ENCODE data around the gene MBNL2. TPM values are rescaled to one million over a fixed set of nuclear protein-coding genes. Genes with fewer than 3 reads are reported as not detected.

MBNL2 gene
- total RNA-seq, 4 donors from 2014 or later, result 92.8 to 132 (median 101) TPM

- WGBS, result 94% methylated on average over 2 of the region's 3 CpGs
- peaks cover 0 to 16% (median 4%) of the 10 kb centered on the region in 4 donors for H3K4me1 ChIP-seq
- H3K4me3 ChIP-seq, result no peak overlapping the region
- DNase-seq (ENCODE audit: extremely low spot score), result no peak
- intact Hi-C loops (cut with DNase I), result no loop called here
- no peak for TF ChIP-seq CTCF (IDR thresholded peaks at IDR 0.05)
- no peak for TF ChIP-seq EP300 (IDR thresholded peaks at IDR 0.05)
- no peak for TF ChIP-seq POLR2AphosphoS5 (IDR thresholded peaks at IDR 0.05)
- TF ChIP-seq POLR2A (IDR thresholded peaks at IDR 0.05; ENCODE audit: low read depth), result no peak
- no peak overlapping the region for H3K27ac ChIP-seq (replicated peaks in 1 of 4)
- no peaks in the 10 kb centered on the region for H3K9me3 ChIP-seq
- no peaks in the 10 kb centered on the region for H3K36me3 ChIP-seq
- no peaks in the 10 kb centered on the region for H3K27me3 ChIP-seq
Measured at GRCh38 chr13:97403893-97404750, 182.0 kb downstream of the MBNL2 start.

- no peak for DNase-seq (ENCODE audit: extremely low spot score)
- TF ChIP-seq POLR2A (IDR thresholded peaks at IDR 0.05; ENCODE audit: low read depth) (no peak), CTCF (IDR thresholded peaks at IDR 0.05) (no peak), POLR2AphosphoS5 (IDR thresholded peaks at IDR 0.05) (peak in 1 of 2 donors; percentile 46), EP300 (IDR thresholded peaks at IDR 0.05) (no peak)
- H3K9me3 ChIP-seq, result no peaks in the 10 kb centered on the region
- intact Hi-C loops (cut with DNase I), result no loop called here
- WGBS, result 80% methylated on average over 2 of the region's 2 CpGs
- no peak overlapping the region for H3K4me3 ChIP-seq
- H3K27me3 ChIP-seq, result no peaks in the 10 kb centered on the region
- peaks cover 0 to 16% (median 4%) of the 10 kb centered on the region in 4 donors for H3K4me1 ChIP-seq
- H3K27ac ChIP-seq (replicated peaks in 1 of 4), result peak overlapping the region; percentile 41 to 75 (median 68)
- H3K36me3 ChIP-seq, result no peaks in the 10 kb centered on the region
Measured at GRCh38 chr13:97407540-97407939, 185.4 kb downstream of the MBNL2 start.

GRCh38 chr13:97408938-97409337 is 186.8 kb downstream of the MBNL2 start:
- Histone ChIP-seq H3K27me3 (no peaks in the 10 kb centered on the region), H3K36me3 (no peaks in the 10 kb centered on the region), H3K4me3 (no peak overlapping the region), H3K9me3 (no peaks in the 10 kb centered on the region), H3K4me1 (peaks cover 0 to 16% (median 4%) of the 10 kb centered on the region in 4 donors), H3K27ac (replicated peaks in 1 of 4) (no peak overlapping the region)
- intact Hi-C loops (cut with DNase I), result no loop called here
- WGBS, result 98% methylated on average over 2 of the region's 2 CpGs
- DNase-seq (ENCODE audit: extremely low spot score), result no peak
- no peak for TF ChIP-seq POLR2A (IDR thresholded peaks at IDR 0.05; ENCODE audit: low read depth)
- TF ChIP-seq POLR2AphosphoS5 (IDR thresholded peaks at IDR 0.05), result no peak
- TF ChIP-seq CTCF (IDR thresholded peaks at IDR 0.05), result no peak
- TF ChIP-seq EP300 (IDR thresholded peaks at IDR 0.05), result no peak

- Histone ChIP-seq H3K27me3 (no peaks in the 10 kb centered on the region), H3K36me3 (no peaks in the 10 kb centered on the region), H3K4me3 (no peak overlapping the region), H3K9me3 (no peaks in the 10 kb centered on the region), H3K4me1 (peaks cover 0 to 12% (median 2%) of the 10 kb centered on the region in 4 donors), H3K27ac (replicated peaks in 1 of 4) (no peak overlapping the region)
- WGBS, result 81% methylated on average over 6 of the region's 6 CpGs
- no peak for DNase-seq (ENCODE audit: extremely low spot score)
- intact Hi-C loops (cut with DNase I), result no loop called here
- TF ChIP-seq POLR2AphosphoS5 (IDR thresholded peaks at IDR 0.05) (no peak), EP300 (IDR thresholded peaks at IDR 0.05) (no peak), POLR2A (IDR thresholded peaks at IDR 0.05; ENCODE audit: low read depth) (no peak), CTCF (IDR thresholded peaks at IDR 0.05) (no peak)
Measured at GRCh38 chr13:97411984-97412383, 189.9 kb downstream of the MBNL2 start.
